HepG2 (cell line): ENCODE results near the gene FOXA1. TPM values are rescaled to one million over a fixed set of nuclear protein-coding genes. Genes with fewer than 3 reads are reported as not detected.

ENCODE experiments used
- BHLHE40 ChIP-seq: IDR thresholded peaks from 2 replicates; pipeline ENCODE4 v1.6.1; 2011; ENCODE audit warnings: low read length, improper control_type of control experiment
- BRD4 ChIP-seq: sonication (generic); formaldehyde crosslinking; IDR thresholded peaks from 2 replicates; pipeline ENCODE4 v1.4.0; 2020; ENCODE audit warnings: missing genetic modification reagents
- FOSL1 ChIP-seq: sonication (generic); formaldehyde crosslinking; IDR thresholded peaks from 2 replicates; pipeline ENCODE4 v1.9.0; 2021; ENCODE audit warnings: missing genetic modification reagents, borderline replicate concordance
- FOSL2 ChIP-seq: sonication (generic); formaldehyde crosslinking; IDR thresholded peaks from 2 replicates; pipeline ENCODE4 v1.4.0; 2020; ENCODE audit warnings: missing genetic modification reagents
- JDP2 ChIP-seq: sonication (generic); formaldehyde crosslinking; IDR thresholded peaks from 2 replicates; pipeline ENCODE4 v1.8.1; 2022; ENCODE audit warnings: missing genetic modification reagents, borderline replicate concordance
- MED1 ChIP-seq: sonication (generic); formaldehyde crosslinking; IDR thresholded peaks from 2 replicates; pipeline ENCODE4 v1.4.0; 2020; ENCODE audit warnings: missing genetic modification reagents
- MTA1 ChIP-seq: sonication (generic); formaldehyde crosslinking; IDR thresholded peaks from 2 replicates; pipeline ENCODE4 v1.4.0; 2020; ENCODE audit warnings: missing genetic modification reagents, mild to moderate bottlenecking, borderline replicate concordance
- MTF1 ChIP-seq: sonication (generic); formaldehyde crosslinking; IDR thresholded peaks from 2 replicates; pipeline ENCODE4 v1.5.0; 2020; ENCODE audit warnings: missing genetic modification reagents
- REPIN1 ChIP-seq: sonication (generic); formaldehyde crosslinking; IDR thresholded peaks from 2 replicates; pipeline ENCODE4 v1.8.0; 2022; ENCODE audit warnings: missing genetic modification reagents, low read depth, mild to moderate bottlenecking, borderline replicate concordance
- YEATS4 ChIP-seq: sonication (generic); formaldehyde crosslinking; IDR thresholded peaks from 2 replicates; pipeline ENCODE4 v1.4.0; 2020; ENCODE audit warnings: missing genetic modification reagents, borderline replicate concordance
- ZNF18 ChIP-seq: sonication (generic); formaldehyde crosslinking; IDR thresholded peaks from 2 replicates; pipeline ENCODE4 v1.8.0; 2022; ENCODE audit warnings: mild to moderate bottlenecking, missing genetic modification reagents; ENCODE audit not compliant: insufficient replicate concordance
- ZNF256 ChIP-seq: sonication (generic); formaldehyde crosslinking; conservative IDR thresholded peaks from 2 replicates; pipeline ENCODE4 v1.4.0; 2020; ENCODE audit warnings: missing genetic modification reagents
- ZNF484 ChIP-seq: sonication (generic); formaldehyde crosslinking; IDR thresholded peaks from 2 replicates; pipeline ENCODE4 v1.5.1; 2020; ENCODE audit warnings: mild to moderate bottlenecking, low read depth, missing genetic modification reagents, borderline replicate concordance
- ZNF512B ChIP-seq: sonication (generic); formaldehyde crosslinking; IDR thresholded peaks from 2 replicates; pipeline ENCODE4 v1.5.1; 2020; ENCODE audit warnings: missing genetic modification reagents, mild to moderate bottlenecking, borderline replicate concordance
- ZNF629 ChIP-seq: sonication (generic); formaldehyde crosslinking; conservative IDR thresholded peaks from 2 replicates; pipeline ENCODE4 v1.5.0; 2020; ENCODE audit warnings: missing genetic modification reagents
- polyA plus RNA-seq, 8 experiments: library from polyadenylated mRNA; depleted of rRNA in 3 of 8; stranded (reverse) in 7 of 8; unstranded in 1 of 8; fragments of >200 nt; fragmentation: Illumina TruSeq in 4 of 8; extraction: Trizol in 4 of 8; gene quantifications; 2 replicates each; pipeline versions ENCODE4 v1.2.1 to v1.2.3, GENCODE V29; 2011 to 2016; ENCODE audit warnings: low read depth in 4 of 8, missing spikeins in 1 of 8, mixed read lengths in 1 of 8; ENCODE audit not compliant: insufficient read depth in 1 of 8
- total RNA-seq, 5 experiments: library from RNA; depleted of rRNA; stranded (reverse); fragments of >200 nt; fragmentation: Illumina TruSeq; extraction: Trizol; gene quantifications; 2 replicates each; pipeline ENCODE4 v1.2.3, GENCODE V29; 2016; ENCODE audit warnings: low read depth in 1 of 5
- TF ChIP-seq, protein P1 (sequence below): sonication (generic); formaldehyde crosslinking; IDR thresholded peaks from one replicate; pipeline ENCODE4 v1.5.1; 2020; ENCODE audit warnings: mild to moderate bottlenecking, missing genetic modification reagents; ENCODE audit errors: not compliant biosample characterization

FOXA1 gene
- total and polyA plus RNA-seq, 2 of the 13 experiments (the other 11 are each of a cell fraction or from before 2014, with no cell fraction given) = 43.4 to 58.6 TPM

GRCh38 chr14:37594238-37594970 is 645 bp downstream of the FOXA1 start (continued):
- TF ChIP-seq YEATS4 (CRISPR knock-in tag) (peak; percentile 55; the same call in 1 of the 2 replicates), ZNF512B (CRISPR knock-in tag) (peak; percentile 90; the same call in 1 of the 2 replicates), ZNF18 (CRISPR knock-in tag) (no peak), BHLHE40 (peak; percentile 77), ZNF484 (CRISPR knock-in tag) (no peak), FOSL1 (CRISPR knock-in tag) (no peak), REPIN1 (peak; percentile 88; the same call in 1 of the 2 replicates), ZNF629 (no peak; the same call in 1 of the 2 replicates), ZNF256 (CRISPR knock-in tag) (no peak; the same call in 1 of the 2 replicates), MTF1 (CRISPR knock-in tag) (peak; percentile 69; the same call in 1 of the 2 replicates), MTA1 (CRISPR knock-in tag) (no peak), JDP2 (CRISPR knock-in tag) (no peak), FOSL2 (peak; percentile 27; the same call in 1 of the 2 replicates), MED1 (peak; percentile 77), BRD4 (CRISPR knock-in tag) (0 out of 2 replicates have a peak, but pooled peaks have one; percentile 24)
- TF ChIP-seq, protein P1, sequence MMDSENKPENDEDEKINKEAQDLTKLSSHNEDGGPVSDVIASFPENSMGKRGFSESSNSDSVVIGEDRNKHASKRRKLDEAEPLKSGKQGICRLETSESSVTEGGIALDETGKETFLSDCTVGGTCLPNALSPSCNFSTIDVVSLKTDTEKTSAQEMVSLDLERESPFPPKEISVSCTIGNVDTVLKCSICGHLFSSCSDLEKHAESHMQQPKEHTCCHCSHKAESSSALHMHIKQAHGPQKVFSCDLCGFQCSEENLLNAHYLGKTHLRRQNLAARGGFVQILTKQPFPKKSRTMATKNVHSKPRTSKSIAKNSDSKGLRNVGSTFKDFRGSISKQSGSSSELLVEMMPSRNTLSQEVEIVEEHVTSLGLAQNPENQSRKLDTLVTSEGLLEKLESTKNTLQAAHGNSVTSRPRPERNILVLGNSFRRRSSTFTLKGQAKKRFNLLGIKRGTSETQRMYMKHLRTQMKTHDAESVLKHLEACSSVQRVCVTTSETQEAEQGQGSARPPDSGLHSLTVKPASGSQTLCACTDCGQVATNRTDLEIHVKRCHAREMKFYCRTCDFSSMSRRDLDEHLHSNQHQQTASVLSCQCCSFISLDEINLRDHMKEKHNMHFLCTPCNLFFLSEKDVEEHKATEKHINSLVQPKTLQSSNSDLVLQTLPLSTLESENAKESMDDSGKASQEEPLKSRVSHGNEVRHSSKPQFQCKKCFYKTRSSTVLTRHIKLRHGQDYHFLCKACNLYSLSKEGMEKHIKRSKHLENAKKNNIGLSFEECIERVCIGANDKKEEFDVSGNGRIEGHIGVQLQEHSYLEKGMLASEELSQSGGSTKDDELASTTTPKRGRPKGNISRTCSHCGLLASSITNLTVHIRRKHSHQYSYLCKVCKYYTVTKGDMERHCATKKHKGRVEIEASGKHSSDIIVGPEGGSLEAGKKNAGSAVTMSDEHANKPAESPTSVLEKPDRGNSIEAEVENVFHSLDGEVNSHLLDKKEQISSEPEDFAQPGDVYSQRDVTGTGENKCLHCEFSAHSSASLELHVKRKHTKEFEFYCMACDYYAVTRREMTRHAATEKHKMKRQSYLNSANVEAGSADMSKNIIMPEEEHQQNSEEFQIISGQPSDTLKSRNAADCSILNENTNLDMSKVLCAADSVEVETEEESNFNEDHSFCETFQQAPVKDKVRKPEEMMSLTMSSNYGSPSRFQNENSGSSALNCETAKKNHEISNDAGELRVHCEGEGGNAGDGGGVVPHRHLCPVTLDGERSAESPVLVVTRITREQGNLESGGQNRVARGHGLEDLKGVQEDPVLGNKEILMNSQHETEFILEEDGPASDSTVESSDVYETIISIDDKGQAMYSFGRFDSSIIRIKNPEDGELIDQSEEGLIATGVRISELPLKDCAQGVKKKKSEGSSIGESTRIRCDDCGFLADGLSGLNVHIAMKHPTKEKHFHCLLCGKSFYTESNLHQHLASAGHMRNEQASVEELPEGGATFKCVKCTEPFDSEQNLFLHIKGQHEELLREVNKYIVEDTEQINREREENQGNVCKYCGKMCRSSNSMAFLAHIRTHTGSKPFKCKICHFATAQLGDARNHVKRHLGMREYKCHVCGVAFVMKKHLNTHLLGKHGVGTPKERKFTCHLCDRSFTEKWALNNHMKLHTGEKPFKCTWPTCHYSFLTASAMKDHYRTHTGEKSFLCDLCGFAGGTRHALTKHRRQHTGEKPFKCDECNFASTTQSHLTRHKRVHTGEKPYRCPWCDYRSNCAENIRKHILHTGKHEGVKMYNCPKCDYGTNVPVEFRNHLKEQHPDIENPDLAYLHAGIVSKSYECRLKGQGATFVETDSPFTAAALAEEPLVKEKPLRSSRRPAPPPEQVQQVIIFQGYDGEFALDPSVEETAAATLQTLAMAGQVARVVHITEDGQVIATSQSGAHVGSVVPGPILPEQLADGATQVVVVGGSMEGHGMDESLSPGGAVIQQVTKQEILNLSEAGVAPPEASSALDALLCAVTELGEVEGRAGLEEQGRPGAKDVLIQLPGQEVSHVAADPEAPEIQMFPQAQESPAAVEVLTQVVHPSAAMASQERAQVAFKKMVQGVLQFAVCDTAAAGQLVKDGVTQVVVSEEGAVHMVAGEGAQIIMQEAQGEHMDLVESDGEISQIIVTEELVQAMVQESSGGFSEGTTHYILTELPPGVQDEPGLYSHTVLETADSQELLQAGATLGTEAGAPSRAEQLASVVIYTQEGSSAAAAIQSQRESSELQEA (CRISPR knock-in tag) = peak; percentile 81
